Lower leg skin (tissue), 3 donors: ENCODE results near the gene SLC24A5.

Experiments used
- POLR2A ChIP-seq, 2 donors: fragments of 450-650 bp; IDR thresholded peaks; one replicate each; pipeline ENCODE4 v1.6.1; 2016 to 2017; ENCODE audit warnings: antibody characterized with exemption in 2 of 2, mild to moderate bottlenecking in 1 of 2, moderate library complexity in 1 of 2
- TF ChIP-seq, protein P1 (sequence below), 3 donors: fragments of 450-650 bp; IDR thresholded peaks; one replicate each; pipeline ENCODE4 v1.5.1; 2016; ENCODE audit warnings: antibody characterized with exemption in 3 of 3, mild to moderate bottlenecking in 3 of 3, moderate library complexity in 2 of 3

- no peak for TF ChIP-seq POLR2A (IDR thresholded peaks at IDR 0.05)
- TF ChIP-seq, protein P1, sequence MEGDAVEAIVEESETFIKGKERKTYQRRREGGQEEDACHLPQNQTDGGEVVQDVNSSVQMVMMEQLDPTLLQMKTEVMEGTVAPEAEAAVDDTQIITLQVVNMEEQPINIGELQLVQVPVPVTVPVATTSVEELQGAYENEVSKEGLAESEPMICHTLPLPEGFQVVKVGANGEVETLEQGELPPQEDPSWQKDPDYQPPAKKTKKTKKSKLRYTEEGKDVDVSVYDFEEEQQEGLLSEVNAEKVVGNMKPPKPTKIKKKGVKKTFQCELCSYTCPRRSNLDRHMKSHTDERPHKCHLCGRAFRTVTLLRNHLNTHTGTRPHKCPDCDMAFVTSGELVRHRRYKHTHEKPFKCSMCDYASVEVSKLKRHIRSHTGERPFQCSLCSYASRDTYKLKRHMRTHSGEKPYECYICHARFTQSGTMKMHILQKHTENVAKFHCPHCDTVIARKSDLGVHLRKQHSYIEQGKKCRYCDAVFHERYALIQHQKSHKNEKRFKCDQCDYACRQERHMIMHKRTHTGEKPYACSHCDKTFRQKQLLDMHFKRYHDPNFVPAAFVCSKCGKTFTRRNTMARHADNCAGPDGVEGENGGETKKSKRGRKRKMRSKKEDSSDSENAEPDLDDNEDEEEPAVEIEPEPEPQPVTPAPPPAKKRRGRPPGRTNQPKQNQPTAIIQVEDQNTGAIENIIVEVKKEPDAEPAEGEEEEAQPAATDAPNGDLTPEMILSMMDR (IDR thresholded peaks at IDR 0.05): no peak
Observed at GRCh38 chr15:48149858-48150257, 29.1 kb downstream of the SLC24A5 start.
